OCI-M1 (cell line): ENCODE results near the gene TEKT3.

Source experiments
- DNase-seq: peaks from one replicate; lab custom pipeline; 2025; lab: John Stamatoyannopoulos, UW

Gene TEKT3

DNA sequence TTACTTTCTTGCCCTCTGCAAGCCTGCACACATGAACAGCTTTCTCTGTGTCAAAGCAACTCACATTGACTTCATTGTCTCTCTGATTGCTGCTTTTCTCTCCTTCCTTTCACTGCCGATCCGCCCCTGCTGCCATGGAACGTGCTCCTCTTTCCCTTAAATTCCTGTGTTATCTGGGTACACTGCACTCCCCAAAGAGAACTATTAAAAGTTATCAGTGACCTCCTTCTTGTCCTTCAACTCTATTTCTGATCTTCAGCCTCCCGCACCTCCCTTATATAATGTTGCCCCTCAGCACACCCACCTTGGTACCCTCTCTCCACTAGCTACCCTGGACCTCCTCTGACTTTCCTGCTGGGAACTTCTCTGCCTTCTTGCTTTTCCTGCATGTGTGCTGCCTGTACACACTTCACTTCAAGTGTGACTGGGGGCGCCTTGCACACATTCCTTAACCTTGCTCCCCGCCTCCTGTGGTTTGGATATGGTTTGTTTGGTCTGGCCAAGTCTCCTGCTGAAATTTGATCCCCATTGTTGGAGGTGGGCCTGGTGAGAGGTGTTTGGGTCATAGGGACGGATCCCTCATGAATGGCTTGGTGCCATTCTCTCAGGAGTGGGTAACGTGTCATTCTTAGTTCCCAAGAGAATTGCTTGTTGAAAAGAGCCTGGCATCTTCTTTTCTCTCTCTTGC lies 49.6 kb downstream of the TEKT3 start:
- no peak for DNase-seq

GRCh38 chr17:15290605-15291004 lies 50.8 kb downstream of the TEKT3 start:
- no peak for DNase-seq

- no peak for DNase-seq
These were observed 51.9 kb downstream of the TEKT3 start for GRCh38 chr17:15289285-15290183.

GRCh38 chr17:15288859-15289258 lies 52.5 kb downstream of the TEKT3 start:
- DNase-seq = no peak

GRCh38 chr17:15287538-15288267 lies 53.7 kb downstream of the TEKT3 start:
- no peak for DNase-seq

- DNase-seq = no peak
These were observed 55.9 kb downstream of the TEKT3 start for GRCh38 chr17:15285466-15285865.

GRCh38 chr17:15284537-15284936 lies 56.9 kb downstream of the TEKT3 start:
- DNase-seq = no peak

GRCh38 chr17:15284107-15284506 lies 57.3 kb downstream of the TEKT3 start:
- DNase-seq = no peak

GRCh38 chr17:15281909-15282308 lies 59.5 kb downstream of the TEKT3 start:
- no peak for DNase-seq

DNA sequence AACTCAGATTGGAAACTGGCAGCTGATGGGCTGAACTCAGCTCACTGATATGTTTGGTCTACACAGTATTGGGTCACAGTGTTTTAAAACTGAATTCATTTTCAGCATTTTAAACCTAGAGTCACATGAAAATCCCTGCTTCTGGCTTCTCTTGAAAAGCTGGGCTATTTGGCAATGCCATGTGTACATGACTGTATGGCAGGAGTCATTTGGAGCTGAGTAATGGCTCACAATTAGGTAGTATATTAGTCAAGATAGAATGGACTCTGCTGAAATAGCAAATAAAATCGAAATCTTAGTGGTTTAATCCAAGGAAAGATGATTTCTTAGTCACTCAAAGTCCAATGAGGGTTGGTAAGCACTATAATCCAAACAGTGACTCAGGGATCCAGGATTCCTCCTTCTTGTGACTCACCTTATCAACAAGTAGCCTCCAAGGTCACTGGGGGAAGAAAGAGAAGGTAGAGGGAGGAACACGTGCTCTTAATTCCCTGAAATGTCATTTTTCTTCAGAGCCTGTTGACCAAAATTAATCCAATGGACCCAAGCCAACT lies 62.4 kb downstream of the TEKT3 start:
- no peak for DNase-seq

DNA sequence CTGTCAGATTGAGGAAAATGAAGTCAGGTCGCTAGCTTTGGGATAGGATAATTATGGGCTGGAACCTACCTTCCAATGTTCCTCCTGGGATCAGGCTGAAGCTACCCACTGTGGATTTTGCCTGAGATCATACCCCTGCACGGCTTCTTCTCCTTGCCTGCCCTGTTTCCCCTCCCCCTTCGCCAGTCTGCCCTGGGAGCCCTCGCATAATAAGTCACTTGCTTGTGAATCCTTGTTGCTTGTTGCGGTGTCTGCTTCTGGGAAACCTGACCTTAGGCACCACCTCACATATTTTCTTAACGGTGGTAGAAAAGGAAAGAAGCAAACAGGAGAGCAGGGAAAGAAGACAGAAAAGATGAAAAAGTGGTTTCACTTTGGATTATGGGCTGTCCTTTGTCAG lies 63.0 kb downstream of the TEKT3 start:
- DNase-seq = no peak

DNA sequence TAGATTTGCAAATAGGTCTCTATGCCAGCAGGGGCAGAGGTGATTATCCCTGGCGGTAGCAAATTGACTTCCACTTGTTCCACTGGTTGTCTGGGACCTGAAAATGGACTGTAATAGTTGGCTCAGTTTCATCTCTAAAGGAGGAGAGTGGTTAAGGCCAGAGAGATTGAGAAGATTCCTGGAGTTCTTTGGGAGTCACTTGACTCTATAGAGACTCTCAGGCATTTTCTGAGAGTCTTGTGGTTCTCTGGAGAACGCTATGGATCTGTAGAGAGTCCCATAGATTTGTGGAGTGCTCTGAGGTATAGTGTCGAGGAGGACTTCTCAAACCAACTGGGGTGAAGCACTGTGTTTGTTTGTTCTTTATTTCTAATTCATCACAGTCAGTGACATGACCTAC lies 67.4 kb downstream of the TEKT3 start:
- no peak for DNase-seq

GRCh38 chr17:15273141-15273793 lies 68.1 kb downstream of the TEKT3 start:
- no peak for DNase-seq

GRCh38 chr17:15271741-15272140 lies 69.7 kb downstream of the TEKT3 start:
- DNase-seq = no peak

GRCh38 chr17:15270628-15271381 lies 70.6 kb downstream of the TEKT3 start:
- no peak for DNase-seq

DNA sequence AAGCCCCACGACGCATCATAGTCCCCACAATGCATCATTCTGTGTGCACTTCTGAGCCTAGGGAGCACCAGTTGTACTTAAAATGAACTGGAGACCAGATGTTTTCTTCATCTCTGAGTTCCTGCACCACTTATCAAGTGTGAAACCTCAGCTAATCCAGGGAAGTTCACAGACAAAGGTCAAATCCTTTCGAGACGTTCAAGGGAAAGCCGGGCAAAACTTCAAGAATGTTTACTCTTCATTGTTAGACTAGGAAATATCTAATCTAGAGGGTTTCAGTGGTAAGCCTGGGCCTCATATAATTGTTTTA lies 71.7 kb downstream of the TEKT3 start:
- no peak for DNase-seq

GRCh38 chr17:15269087-15269779 lies 72.2 kb downstream of the TEKT3 start:
- no peak for DNase-seq

GRCh38 chr17:15268461-15268860 lies 72.9 kb downstream of the TEKT3 start:
- no peak for DNase-seq

GRCh38 chr17:15267996-15268395 lies 73.4 kb downstream of the TEKT3 start:
- no peak for DNase-seq

DNA sequence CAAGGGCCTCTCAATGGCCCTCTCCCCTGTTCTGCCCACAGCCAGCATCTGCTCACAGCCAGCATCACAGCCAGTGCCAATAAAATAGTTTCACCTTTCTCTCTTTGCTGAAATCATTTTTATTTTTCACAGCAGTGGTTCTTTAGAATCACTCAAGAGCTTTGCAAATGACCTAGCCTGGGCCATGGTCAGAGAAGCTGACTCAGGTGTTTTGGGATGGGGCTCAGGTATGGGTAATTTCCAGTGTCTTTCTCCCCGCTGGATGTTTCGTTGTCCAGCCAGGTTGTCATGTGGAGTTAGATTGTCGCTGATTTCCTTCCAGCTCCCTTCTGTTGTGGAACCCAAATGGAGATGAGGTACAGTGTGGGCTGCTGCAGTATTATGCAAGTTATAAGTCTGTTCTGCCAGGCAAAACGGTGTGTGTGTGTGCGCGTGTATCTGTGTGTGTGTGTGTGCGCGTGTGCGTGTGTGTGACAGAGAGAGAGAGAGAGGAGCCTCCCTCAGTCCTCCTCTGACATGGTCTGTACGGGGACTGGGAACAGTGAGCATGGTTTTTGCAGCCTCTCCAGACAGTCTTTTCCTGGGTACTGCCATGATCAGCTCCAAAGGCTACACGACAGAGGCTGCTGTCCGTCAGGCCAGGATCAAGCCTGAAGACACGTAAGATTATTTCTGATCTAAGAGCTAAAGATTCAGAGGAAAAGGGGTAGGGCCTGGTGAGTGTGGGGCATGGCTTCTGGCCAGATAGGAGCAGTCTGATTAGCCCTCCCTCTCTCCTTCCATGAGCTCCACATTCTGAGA lies 74.9 kb downstream of the TEKT3 start:
- DNase-seq = no peak
